ENCODE data around the gene FXYD4. TPM values are rescaled to one million over a fixed set of nuclear protein-coding genes. Genes with fewer than 3 reads are reported as not detected.
"Not testable (repeated sequence)": the region's sequence is repeated elsewhere in the genome, so short reads cannot be mapped to it uniquely, and the experiment has no call there.

The FXYD4 gene
- total and polyA plus RNA-seq, 4 donors = 0.65 to 3.9 (median 2.9) TPM; not detected in 1

DNA sequence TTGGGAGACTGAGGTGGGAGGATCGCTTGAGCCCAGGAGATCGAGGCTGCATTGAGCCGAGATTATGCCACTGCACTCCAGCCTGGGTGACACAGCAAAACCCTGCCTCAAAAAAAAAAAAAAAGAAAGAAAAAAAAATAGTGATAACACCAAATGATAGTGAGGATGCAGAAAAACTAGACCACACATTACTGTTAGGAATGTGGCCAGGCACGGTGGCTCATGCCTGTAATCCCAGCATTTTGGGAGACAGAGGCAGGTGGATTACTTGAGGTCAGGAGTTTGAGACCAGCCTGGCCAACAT lies 40.7 kb upstream of the FXYD4 start:
- not testable (repeated sequence) for H3K4me3 ChIP-seq; H3K9me3 ChIP-seq (ENCODE audit: control insufficient read depth in 4 of 4, insufficient read depth in 3 of 4, low read length in 3 of 4); H3K36me3 ChIP-seq (ENCODE audit: control insufficient read depth in 4 of 4, insufficient read depth in 4 of 4, low read length in 4 of 4); H3K9ac ChIP-seq (ENCODE audit: insufficient read depth in 1 of 2, low read length in 2 of 2); ATAC-seq (ENCODE audit: insufficient read depth, low FRiP score); H3K27me3 ChIP-seq (ENCODE audit: control insufficient read depth in 3 of 3, insufficient read depth in 3 of 3, low read length in 2 of 3); H3K4me1 ChIP-seq (ENCODE audit: control insufficient read depth in 5 of 5, insufficient read depth in 5 of 5, low read length in 5 of 5); DNase-seq; H3K27ac ChIP-seq (ENCODE audit: low read depth in 1 of 2, low read length in 1 of 2)
- WGBS, 2 donors = 59 to 80% methylated on average over 4 of the region's 4 CpGs

DNA sequence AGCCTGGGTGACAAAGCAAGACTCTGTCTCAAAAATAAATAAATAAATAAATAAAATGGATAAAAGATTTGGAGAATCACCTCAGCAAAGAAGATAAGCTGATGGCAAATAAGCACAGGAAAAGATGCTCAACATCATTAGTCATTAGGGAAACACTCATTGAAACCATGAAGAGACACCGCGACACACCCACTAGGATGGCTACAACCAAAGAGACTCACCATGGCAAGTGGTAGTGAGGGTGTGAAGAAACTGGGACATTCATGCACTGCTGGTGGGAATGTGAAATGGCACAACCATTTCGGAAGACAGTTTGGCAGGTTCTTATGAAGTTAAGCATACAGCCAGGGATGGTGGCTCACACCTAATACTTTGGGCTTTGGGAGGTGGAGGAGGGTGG lies 37.8 kb upstream of the FXYD4 start:
- Histone ChIP-seq H3K4me1 (ENCODE audit: control insufficient read depth in 5 of 5, insufficient read depth in 5 of 5, low read length in 5 of 5) (peaks cover 0 to 6% (median 0%) of the 10 kb centered on the region in 5 donors), H3K4me3 (no peak overlapping the region), H3K36me3 (ENCODE audit: control insufficient read depth in 4 of 4, insufficient read depth in 4 of 4, low read length in 4 of 4) (no peaks in the 10 kb centered on the region), H3K27ac (ENCODE audit: low read depth in 1 of 2, low read length in 1 of 2) (no peak overlapping the region), H3K27me3 (ENCODE audit: control insufficient read depth in 3 of 3, insufficient read depth in 3 of 3, low read length in 2 of 3) (no peaks in the 10 kb centered on the region), H3K9me3 (ENCODE audit: control insufficient read depth in 4 of 4, insufficient read depth in 3 of 4, low read length in 3 of 4) (no peaks in the 10 kb centered on the region), H3K9ac (ENCODE audit: insufficient read depth in 1 of 2, low read length in 2 of 2) (no peak overlapping the region)
- DNase-seq (no peak), ATAC-seq (ENCODE audit: insufficient read depth, low FRiP score) (no peak)
- TF ChIP-seq, protein P1, sequence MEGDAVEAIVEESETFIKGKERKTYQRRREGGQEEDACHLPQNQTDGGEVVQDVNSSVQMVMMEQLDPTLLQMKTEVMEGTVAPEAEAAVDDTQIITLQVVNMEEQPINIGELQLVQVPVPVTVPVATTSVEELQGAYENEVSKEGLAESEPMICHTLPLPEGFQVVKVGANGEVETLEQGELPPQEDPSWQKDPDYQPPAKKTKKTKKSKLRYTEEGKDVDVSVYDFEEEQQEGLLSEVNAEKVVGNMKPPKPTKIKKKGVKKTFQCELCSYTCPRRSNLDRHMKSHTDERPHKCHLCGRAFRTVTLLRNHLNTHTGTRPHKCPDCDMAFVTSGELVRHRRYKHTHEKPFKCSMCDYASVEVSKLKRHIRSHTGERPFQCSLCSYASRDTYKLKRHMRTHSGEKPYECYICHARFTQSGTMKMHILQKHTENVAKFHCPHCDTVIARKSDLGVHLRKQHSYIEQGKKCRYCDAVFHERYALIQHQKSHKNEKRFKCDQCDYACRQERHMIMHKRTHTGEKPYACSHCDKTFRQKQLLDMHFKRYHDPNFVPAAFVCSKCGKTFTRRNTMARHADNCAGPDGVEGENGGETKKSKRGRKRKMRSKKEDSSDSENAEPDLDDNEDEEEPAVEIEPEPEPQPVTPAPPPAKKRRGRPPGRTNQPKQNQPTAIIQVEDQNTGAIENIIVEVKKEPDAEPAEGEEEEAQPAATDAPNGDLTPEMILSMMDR (IDR thresholded peaks at IDR 0.05; ENCODE audit: control extremely low read depth, extremely low read depth) = no peak
- 96% methylated on average over 3 of the region's 3 CpGs for WGBS, 2 donors

DNA sequence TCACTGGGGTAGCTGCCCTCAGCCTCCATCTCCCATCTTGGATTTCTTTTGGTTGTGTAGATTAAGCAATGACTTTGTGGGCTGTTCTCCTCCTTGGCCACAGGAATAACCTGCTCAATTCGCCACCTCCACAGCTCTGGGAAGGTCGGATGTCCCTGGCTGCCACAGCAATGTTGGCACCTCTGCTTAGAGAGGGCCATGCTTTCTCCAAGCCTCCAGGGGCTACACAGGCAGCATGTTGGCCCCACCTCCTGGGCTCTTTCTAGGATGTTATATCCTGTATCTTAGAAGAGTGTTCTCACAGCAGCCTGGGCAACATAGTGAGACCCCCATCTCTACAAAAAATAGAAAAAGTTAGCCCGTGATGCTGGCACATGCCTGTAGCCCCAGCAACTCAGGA lies 35.4 kb upstream of the FXYD4 start:
- no peak overlapping the region for H3K4me3 ChIP-seq
- TF ChIP-seq, protein P1 (IDR thresholded peaks at IDR 0.05; ENCODE audit: control extremely low read depth, extremely low read depth) = no peak
- H3K27ac ChIP-seq (ENCODE audit: low read depth in 1 of 2, low read length in 1 of 2) = peak overlapping the region in 1 of 2 donors; percentile 23
- no peaks in the 10 kb centered on the region for H3K27me3 ChIP-seq (ENCODE audit: control insufficient read depth in 3 of 3, insufficient read depth in 3 of 3, low read length in 2 of 3)
- H3K9me3 ChIP-seq (ENCODE audit: control insufficient read depth in 4 of 4, insufficient read depth in 3 of 4, low read length in 3 of 4) = no peaks in the 10 kb centered on the region
- 83% methylated on average over 3 of the region's 3 CpGs for WGBS, 2 donors
- ATAC-seq (ENCODE audit: insufficient read depth, low FRiP score) = no peak
- H3K4me1 ChIP-seq (ENCODE audit: control insufficient read depth in 5 of 5, insufficient read depth in 5 of 5, low read length in 5 of 5) = peaks cover 0 to 6% (median 0%) of the 10 kb centered on the region in 5 donors
- H3K36me3 ChIP-seq (ENCODE audit: control insufficient read depth in 4 of 4, insufficient read depth in 4 of 4, low read length in 4 of 4) = no peaks in the 10 kb centered on the region
- DNase-seq = no peak
- H3K9ac ChIP-seq (ENCODE audit: insufficient read depth in 1 of 2, low read length in 2 of 2) = no peak overlapping the region

DNA sequence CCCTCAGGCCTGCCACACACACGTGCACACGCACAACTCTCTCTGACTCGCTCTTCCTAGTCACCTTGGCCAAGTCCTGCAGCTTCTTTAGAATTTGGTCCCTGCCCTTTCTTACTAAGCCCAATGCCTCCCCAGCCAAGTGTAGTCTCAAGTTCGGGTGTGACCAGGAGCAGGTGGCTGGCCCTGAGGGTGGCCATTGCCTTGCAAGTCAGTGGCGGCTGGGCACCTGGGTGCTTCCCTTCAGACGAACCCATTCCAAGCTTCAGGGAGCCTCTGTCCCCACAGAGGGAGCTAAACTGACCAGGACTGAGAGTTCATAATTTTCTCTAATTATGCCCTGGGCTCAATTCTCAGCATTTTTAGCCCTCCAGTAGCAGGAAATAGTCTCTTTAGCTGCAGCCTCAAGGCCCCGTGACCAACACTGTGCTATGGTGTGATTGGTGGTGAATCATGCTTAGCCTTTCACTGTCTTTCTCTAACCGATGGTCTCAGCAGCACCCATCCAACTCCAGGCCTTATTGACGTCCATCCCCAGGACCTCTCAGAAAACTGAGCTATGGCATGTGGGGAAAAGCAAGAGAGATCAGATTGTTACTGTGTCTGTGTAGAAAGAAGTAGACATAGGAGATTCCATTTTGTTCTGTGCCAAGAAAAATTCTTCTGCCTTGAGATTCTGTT lies 34.7 kb upstream of the FXYD4 start:
- H3K36me3 ChIP-seq (ENCODE audit: control insufficient read depth in 4 of 4, insufficient read depth in 4 of 4, low read length in 4 of 4) = no peaks in the 10 kb centered on the region
- no peaks in the 10 kb centered on the region for H3K27me3 ChIP-seq (ENCODE audit: control insufficient read depth in 3 of 3, insufficient read depth in 3 of 3, low read length in 2 of 3)
- peak in 1 of 3 donors; percentile 22 for DNase-seq
- TF ChIP-seq, protein P1 (IDR thresholded peaks at IDR 0.05; ENCODE audit: control extremely low read depth, extremely low read depth) = no peak
- H3K4me1 ChIP-seq (ENCODE audit: control insufficient read depth in 5 of 5, insufficient read depth in 5 of 5, low read length in 5 of 5) = peaks cover 0 to 6% (median 0%) of the 10 kb centered on the region in 5 donors
- H3K9me3 ChIP-seq (ENCODE audit: control insufficient read depth in 4 of 4, insufficient read depth in 3 of 4, low read length in 3 of 4) = no peaks in the 10 kb centered on the region
- H3K27ac ChIP-seq (ENCODE audit: low read depth in 1 of 2, low read length in 1 of 2) = peak overlapping the region in 1 of 2 donors; percentile 71
- no peak overlapping the region for H3K4me3 ChIP-seq
- H3K9ac ChIP-seq (ENCODE audit: insufficient read depth in 1 of 2, low read length in 2 of 2) = no peak overlapping the region
- ATAC-seq (ENCODE audit: insufficient read depth, low FRiP score) = peak; percentile 53
- 81 to 88% methylated on average over 9 of the region's 9 CpGs for WGBS, 2 donors

DNA sequence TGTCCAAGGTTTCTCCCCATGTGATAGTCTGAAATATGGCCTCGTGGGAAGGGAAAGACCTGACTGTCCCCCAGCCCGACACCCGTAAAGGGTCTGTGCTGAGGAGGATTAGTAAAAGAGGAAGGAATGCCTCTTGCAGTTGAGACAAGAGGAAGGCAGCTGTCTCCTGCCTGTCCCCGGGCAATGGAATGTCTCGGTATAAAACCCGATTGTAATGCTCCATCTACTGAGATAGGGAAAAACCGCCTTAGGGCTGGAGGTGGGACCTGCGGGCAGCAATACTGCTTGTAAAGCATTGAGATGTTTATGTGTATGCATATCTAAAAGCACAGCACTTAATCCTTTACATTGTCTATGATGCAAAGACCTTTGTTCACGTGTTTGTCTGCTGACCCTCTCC lies 33.9 kb upstream of the FXYD4 start:
- H3K9me3 ChIP-seq (ENCODE audit: control insufficient read depth in 4 of 4, insufficient read depth in 3 of 4, low read length in 3 of 4); H3K27me3 ChIP-seq (ENCODE audit: control insufficient read depth in 3 of 3, insufficient read depth in 3 of 3, low read length in 2 of 3); H3K4me1 ChIP-seq (ENCODE audit: control insufficient read depth in 5 of 5, insufficient read depth in 5 of 5, low read length in 5 of 5); H3K36me3 ChIP-seq (ENCODE audit: control insufficient read depth in 4 of 4, insufficient read depth in 4 of 4, low read length in 4 of 4); DNase-seq; ATAC-seq (ENCODE audit: insufficient read depth, low FRiP score); H3K9ac ChIP-seq (ENCODE audit: insufficient read depth in 1 of 2, low read length in 2 of 2); H3K4me3 ChIP-seq: not testable (repeated sequence)
- H3K27ac ChIP-seq (ENCODE audit: low read depth in 1 of 2, low read length in 1 of 2) = peak overlapping the region in 1 of 2 donors; percentile 52
- WGBS, 2 donors = 19 to 39% methylated on average over 5 to 6 of the region's 9 CpGs

Data from lung (tissue), 12 donors.